AG08396 (cell line): Measurements from ENCODE around the gene NPHP1.
"Not testable (repeated sequence)": the region's sequence is repeated elsewhere in the genome, so short reads cannot be mapped to it uniquely, and the experiment has no call there.

Experiments used
- DNase-seq: peaks from one replicate; pipeline ENCODE4 v3.0.0; 2012; ENCODE audit warnings: low spot score, mixed read lengths

The NPHP1 gene

DNA sequence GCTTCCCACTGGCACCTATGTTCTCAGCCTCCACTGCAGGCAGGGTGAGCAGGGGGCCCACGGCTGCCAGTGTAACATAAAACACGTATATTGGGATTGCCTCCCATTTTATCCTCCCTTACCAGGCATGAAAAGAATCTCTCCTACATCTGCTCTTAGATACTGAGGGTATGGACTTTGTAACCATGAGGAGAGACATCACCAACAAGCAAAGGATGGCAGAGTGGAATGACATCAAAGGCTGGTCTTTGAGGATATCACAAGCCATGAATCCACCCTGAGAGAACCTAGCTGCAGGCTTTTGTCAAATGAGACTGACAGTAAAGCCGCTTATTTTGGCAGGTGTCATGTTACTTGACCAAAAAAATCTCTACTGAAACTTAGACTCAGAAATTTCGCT is 7.4 kb downstream of the NPHP1 start:
- no peak for DNase-seq

GRCh38 chr2:110190169-110190568 is 14.6 kb downstream of the NPHP1 start:
- DNase-seq, result not testable (repeated sequence)

DNA sequence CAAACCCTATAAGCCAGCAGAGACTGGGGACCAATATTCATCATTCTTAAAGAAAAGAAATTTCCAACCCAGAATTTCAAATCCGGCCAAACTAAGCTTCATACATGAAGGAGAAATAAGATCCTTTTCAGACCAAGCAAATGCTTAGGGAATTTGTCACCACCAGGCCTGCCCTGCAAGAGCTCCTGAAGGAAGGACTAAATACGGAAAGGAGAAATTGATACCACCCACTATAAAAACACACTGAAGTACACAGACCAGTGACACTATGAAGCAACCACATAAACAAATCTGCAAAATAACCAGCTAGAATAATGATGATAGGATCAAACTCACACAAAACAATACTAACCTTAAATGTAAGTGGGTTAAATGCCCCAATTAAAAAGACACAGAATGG is 22.4 kb downstream of the NPHP1 start:
- no peak for DNase-seq

GRCh38 chr2:110180036-110180435 is 24.8 kb downstream of the NPHP1 start:
- no peak for DNase-seq

GRCh38 chr2:110173523-110173922 is 31.3 kb downstream of the NPHP1 start:
- DNase-seq, result no peak

DNA sequence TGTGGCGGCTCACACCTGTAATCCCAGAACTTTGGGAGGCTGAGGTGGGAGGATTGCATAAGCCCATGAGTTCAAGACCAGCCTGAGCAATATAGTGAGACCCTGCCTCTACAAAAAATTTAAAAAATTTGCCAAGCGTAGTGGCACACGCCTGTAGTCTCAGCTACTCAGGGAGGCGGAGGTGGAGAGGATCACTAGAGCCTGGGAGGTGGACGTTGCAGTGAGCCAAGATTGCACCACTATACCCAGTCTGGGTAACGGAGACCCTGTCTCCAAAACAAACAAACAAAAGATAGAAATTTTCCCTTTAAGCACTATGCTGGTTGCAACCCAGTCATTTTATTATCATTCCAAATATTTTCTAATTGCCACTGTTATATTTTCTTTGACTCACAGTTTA is 32.3 kb downstream of the NPHP1 start:
- DNase-seq, result no peak

DNA sequence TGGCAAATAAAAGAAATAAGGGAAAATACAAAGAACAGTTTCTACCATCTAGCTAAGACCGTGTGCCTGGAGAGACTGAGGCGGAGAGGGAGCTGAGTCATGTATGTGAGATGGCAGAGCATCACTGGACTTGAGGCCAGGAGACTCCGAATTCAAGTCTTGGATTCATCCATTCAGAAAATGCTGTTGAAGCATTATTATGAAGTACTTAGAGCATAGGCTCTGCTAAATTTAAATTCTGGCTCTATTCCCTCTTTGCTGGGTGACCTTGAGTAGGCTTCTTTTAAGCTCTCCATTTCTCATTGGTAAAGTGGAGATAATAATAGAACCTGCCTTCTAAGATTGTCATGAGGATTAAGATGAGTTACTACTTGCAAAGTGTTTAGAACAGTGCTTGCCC is 34.7 kb downstream of the NPHP1 start:
- no peak for DNase-seq

DNA sequence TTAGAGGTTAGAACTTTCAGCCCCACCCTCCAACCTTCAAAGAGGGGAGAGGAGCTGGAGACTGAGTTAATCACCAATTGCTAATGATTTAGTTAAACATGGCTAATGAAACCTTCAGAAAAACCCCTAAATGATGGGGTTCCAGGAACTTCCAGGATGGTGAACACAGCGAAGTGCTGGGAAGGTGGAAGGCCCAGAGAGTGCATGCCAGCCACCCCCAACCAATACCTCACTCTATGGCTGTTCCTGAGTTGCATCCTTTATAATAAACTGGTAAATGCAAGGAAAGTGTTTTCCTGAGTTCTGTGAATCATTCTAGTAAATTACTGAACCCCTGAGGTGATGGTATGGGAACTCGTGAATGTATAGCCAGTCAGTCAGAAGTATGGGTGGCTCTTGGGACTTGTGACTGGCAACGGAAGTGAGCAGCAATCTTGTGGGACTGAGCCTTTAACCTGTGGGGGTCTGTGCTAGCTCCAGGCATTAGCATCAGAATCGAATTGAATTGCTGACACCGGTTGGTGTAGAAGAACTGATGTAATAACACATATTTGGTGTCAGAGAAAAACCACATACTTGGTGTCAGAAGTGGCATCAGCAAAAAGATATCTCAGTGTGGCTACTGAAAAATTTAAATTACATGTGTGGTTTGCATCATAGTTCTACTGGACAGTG is 37.4 kb downstream of the NPHP1 start:
- no peak for DNase-seq

- DNase-seq, result no peak
Observed at GRCh38 chr2:110166266-110166665, 38.5 kb downstream of the NPHP1 start.

DNA sequence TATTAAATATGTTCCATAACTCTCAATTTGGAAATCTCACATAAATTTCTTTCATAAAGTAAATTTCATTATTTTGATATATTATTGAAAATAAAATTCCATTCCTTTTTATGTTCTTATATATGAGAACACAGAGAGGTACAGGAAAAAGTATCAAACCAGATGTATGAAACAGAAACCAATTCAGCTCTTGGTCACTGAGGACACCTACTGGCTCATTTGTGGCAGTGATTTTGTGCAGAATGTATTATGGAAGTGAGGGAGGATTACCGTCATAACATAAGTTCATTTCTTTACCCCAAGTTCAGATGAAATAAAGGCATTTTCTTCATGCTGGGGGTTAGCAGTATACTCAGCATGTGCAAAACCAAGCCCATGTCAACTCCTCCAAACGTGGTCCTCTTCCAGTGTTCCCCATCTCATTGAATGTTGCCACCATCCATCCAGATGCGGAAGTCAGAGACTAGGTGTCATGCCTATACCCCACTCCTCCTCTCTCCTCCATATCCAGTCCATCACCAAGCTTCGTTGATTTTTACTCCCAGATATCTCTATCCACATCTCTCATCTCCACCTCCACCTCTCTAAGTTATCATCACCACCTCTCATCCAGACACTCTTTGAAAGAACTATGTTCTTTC is 47.5 kb downstream of the NPHP1 start:
- peak; percentile 12 for DNase-seq

- DNase-seq, result not testable (repeated sequence)
Observed at GRCh38 chr2:110154828-110155227, 50.0 kb downstream of the NPHP1 start.

DNA sequence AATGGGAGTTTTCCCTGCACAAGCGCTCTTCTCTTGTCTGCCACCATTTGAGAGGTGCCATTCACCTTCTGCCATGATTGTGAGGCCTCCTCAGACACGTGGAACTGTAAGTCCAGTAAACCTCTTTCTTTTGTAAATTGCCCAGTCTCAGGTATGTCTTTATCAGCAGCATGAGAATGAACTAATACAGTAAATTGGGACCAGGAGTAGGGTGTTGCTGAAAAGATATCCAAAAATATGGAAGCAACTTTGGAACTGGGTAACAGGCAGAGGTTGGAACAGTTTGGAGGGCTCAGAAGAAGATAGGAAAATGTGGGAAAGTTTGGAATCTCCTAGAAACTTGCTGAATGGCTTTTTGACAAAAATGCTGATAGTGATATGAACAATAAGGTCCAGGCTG is 50.6 kb downstream of the NPHP1 start:
- DNase-seq, result not testable (repeated sequence)

DNA sequence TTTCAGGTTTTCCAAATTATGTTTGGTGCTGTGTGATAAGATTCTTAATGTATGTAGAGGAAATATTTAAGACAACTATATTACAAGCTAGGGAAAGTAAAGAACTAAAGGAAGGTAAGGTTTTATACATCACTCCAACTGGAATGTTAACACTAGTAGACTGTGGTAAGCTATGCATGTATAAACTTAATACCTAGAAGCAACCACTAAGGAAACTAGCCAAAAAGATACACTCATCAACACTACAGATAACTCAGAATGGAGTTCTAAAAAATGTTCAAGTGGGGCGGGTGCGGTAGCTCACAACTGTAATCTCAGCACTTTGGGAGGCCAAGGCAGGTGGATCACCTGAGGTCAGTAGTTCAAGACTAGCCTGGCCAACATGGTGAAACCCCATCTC is 51.4 kb downstream of the NPHP1 start:
- no peak for DNase-seq

- DNase-seq, result no peak
Observed at GRCh38 chr2:110152943-110153342, 51.9 kb downstream of the NPHP1 start.

GRCh38 chr2:110149330-110150220 is 55.2 kb downstream of the NPHP1 start:
- peak; percentile 7 for DNase-seq

GRCh38 chr2:110146945-110147332 is 57.9 kb downstream of the NPHP1 start:
- no peak for DNase-seq

DNA sequence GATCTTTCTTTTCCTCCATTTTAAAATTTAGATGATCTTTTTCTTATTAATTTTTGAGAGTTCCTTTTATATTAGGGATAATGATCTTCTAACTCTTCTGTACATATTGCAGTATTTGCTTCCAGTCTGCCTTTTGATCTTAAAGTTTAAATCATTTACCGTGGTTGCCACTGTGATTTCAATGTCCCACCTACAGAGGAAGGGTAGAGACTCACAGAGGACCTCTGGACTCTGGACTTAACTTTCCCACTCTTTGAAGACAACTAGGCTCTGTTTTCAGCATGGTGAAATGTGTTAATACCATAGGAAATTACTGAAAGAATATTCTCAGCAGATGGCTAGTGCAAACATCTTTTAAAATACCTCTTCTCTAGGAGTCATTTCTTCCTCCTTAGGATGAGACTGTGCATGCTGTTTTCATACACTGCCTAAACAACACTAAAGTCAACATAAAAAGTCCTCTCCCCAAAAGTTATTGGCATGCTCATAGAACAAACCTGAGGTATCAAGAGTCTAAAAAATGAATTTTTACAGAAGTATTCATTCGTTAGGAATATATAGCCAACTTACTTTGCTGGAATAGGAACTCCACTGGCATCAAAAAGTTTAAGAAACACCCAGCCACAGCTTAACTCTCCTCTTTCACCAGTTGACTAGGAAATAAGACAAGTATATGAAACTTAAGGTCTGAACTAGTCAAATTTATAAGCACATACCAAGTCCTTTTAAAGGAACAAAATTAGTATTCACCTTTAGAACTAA is 58.4 kb downstream of the NPHP1 start:
- no peak for DNase-seq

- no peak for DNase-seq
Observed at GRCh38 chr2:110143982-110144381, 60.8 kb downstream of the NPHP1 start.

DNA sequence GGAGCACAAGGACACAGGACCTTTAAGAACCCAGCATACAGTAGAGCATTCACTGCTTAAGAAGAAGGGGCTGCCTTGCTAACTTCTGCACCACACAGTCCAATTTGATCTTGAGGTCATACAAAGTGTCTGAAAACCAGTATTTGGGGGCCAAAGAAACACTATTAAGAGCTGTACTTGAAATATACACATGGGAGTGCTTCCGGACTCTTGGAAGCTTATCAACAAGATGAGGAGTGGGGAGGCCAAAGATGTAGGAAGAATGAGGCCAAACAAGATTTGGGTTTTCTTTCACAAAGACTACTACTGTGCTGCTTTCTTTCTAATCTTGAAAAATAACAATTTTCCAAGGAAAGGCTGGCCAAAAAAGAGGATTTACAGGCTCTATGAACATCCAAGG is 64.4 kb downstream of the NPHP1 start:
- DNase-seq, result no peak

GRCh38 chr2:110134025-110134424 is 70.8 kb downstream of the NPHP1 start:
- no peak for DNase-seq

DNA sequence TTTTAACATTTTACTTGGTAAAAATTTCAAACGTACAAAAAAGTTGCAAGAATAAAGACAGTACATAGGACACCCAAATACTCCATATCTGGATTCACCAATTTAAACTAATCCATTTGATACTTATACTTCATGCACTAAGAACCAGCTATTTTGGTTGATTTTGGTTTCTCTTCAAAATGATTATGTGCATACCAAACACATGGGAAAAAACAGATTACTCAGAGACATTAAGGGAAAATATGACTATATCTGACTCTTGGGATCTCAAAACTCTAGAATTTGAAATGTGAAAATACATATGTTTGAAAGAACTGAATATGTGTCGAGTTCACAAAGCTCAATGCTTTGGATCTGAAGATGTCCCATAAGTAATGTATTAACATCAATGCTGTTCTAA is 73.6 kb downstream of the NPHP1 start:
- DNase-seq, result no peak

- no peak for DNase-seq
Observed at GRCh38 chr2:110130757-110131156, 74.1 kb downstream of the NPHP1 start.
